Activated naive CD4-positive, alpha-beta T cell treated with anti-CD3 and anti-CD28 coated beads, Interleukin-2, amount 10 ng/mL, durations not matched to agents 7 days and 5 days (primary cell): ENCODE measurements around the gene CDRT4.

Experiments
- CTCF ChIA-PET: fragments of 350-600 bp; sonication (Branson Sonifier 250); formaldehyde crosslinking; loops from one replicate; lab custom pipeline; 2021; ENCODE audit warnings: antibody characterized with exemption; lab: Charles Lee
- DNase-seq: peaks from one replicate; pipeline ENCODE4 v3.0.0-alpha.2; 2020
- H3K27ac Mint-ChIP-seq: one replicate; pipeline ENCODE4 v1.8.0; 2021; ENCODE audit warnings: mild to moderate bottlenecking, moderate library complexity, mixed read lengths
- H3K27me3 Mint-ChIP-seq: one replicate; pipeline ENCODE4 v1.8.0; 2021; ENCODE audit warnings: mild to moderate bottlenecking, mixed read lengths
- H3K36me3 Mint-ChIP-seq: one replicate; pipeline ENCODE4 v1.8.0; 2021; ENCODE audit warnings: mixed read lengths
- H3K4me1 Mint-ChIP-seq: one replicate; pipeline ENCODE4 v1.8.0; 2021; ENCODE audit warnings: mixed read lengths
- H3K4me3 Mint-ChIP-seq: one replicate; pipeline ENCODE4 v1.8.0; 2021; ENCODE audit warnings: mild to moderate bottlenecking, moderate library complexity, mixed read lengths
- H3K9me3 Mint-ChIP-seq: one replicate; pipeline ENCODE4 v1.8.0; 2021; ENCODE audit warnings: mixed read lengths

The CDRT4 gene

DNA sequence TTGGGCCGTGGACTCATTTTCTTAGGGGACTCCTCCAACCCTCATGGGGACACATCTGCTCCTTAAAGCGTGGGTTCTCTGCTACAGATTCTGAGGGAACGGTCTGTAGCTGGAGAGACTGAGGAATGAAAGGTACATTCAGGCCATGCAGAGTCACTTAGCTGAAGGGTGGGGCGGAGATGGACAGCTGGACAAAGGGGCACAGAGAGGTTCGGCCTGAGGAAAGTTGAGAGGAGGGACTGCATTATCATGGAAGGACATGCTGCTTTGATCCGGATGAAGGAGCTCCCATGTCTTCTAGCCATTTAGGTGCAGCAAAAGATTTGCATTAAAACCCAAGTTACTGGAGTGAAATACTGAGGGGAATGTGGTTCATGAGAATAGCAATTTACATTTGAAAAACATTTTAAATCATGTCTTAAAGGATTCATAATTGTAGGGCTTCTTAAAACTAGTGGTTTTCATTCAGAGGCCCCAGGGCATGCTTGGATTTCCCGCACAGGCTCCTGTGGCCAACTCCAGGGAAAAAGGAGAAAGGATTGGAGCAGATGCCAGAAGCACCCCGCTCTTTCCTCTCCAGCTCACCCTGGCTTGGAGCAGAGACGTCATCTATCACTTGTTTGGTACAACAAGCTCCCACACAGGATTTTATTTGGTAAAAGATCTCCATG lies 54.2 kb downstream of the CDRT4 start:
- no peaks in the 10 kb centered on the region for H3K9me3 Mint-ChIP-seq
- H3K4me3 Mint-ChIP-seq, result no peak overlapping the region
- peaks cover 3% of the 10 kb centered on the region for H3K4me1 Mint-ChIP-seq
- CTCF ChIA-PET, result no interaction called here
- no peaks in the 10 kb centered on the region for H3K36me3 Mint-ChIP-seq
- peaks cover 11% of the 10 kb centered on the region for H3K27me3 Mint-ChIP-seq
- no peak for DNase-seq
- H3K27ac Mint-ChIP-seq, result no peak overlapping the region

DNA sequence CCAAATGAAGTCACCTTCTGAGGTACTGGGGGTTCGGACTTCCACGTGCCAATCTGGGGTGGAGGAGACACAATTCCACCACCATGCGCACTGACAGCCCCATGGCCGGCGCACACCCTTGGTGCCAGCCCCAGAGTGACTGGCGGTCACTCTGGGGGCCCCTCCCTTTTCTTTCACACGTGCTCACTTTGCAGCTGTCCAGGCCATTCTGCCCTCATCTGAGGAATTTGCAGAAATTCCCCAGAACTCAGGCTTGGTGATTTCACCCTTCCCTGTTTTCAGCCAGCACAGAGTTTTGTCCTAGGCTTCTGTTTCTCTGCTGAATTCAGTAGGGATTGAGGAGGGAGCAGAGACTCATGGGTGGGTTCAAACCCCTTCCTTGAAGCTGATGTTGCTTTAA lies 54.8 kb downstream of the CDRT4 start:
- Mint-ChIP-seq H3K9me3 (no peaks in the 10 kb centered on the region), H3K4me3 (no peak overlapping the region), H3K4me1 (peaks cover 3% of the 10 kb centered on the region), H3K36me3 (no peaks in the 10 kb centered on the region), H3K27ac (no peak overlapping the region), H3K27me3 (peaks cover 11% of the 10 kb centered on the region)
- CTCF ChIA-PET, result no interaction called here
- no peak for DNase-seq

DNA sequence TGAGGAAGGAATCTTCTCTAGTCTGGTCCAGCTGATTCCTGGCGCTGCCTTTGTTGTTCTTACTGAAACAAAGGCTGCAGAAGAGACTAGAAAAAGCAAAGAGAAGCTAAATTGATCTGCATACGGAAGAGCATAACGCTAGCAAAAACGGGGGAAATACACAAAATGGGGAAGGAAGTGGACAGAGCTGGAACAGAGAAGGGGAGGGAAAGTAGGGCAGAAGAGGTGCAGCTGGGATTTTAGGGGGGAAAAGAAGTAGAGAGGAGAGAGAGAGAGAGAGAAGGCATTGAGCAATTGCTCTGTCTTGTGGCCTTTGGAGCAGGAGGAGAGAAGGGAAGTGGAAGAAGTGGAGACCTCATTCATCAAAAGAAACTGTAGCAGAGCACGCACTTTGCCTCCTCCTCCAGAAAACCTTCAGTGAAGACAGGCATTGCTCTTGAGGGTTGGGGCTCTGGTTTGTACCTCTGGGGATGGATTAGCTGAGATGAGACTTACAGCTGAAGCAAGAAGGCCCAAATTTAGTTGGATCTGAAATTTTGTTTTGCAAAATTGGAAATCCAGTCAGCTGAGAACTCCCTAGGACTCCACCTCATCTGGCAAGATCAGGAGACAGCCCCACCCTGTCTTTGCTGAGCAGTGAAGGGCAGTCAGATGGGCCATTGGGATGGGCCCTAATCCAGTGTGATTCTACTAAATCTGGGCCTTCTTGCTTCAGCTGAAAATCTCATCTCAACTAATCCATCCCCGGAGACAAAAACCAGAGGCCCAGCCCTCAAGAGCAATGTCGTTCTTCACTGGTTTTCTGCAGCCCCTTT lies 55.8 kb downstream of the CDRT4 start:
- CTCF ChIA-PET, result no interaction called here
- Mint-ChIP-seq H3K4me1 (peaks cover 3% of the 10 kb centered on the region), H3K9me3 (no peaks in the 10 kb centered on the region), H3K27me3 (peaks cover 11% of the 10 kb centered on the region), H3K36me3 (no peaks in the 10 kb centered on the region), H3K4me3 (no peak overlapping the region), H3K27ac (no peak overlapping the region)
- no peak for DNase-seq

DNA sequence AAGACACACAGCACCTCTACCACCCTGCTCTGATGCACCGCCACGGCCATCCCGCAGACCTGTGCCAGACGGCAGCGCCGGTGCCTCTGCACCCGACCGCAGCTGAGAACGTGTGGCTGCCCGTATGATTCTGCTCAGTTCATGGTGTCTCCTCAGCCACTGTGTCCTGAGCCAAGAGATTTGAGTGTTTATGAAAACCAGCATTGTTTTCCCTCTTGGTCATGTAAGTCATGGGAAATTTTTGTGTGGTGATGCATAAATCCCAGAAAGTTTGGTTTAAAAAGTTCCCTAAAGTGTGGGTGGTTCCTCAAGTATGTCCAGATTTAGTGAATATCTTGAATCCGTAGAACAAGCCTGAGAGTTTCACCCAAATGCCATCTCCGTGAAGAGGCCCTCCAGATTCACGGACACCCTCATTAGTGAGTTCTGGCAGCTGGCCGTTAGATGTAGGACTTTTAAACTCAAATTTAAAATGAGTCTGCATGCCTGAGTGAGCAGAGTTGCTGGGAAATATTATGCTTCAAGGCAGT lies 57.6 kb downstream of the CDRT4 start:
- Mint-ChIP-seq H3K36me3 (no peaks in the 10 kb centered on the region), H3K27me3 (peaks cover 11% of the 10 kb centered on the region), H3K4me1 (peaks cover 3% of the 10 kb centered on the region), H3K4me3 (no peak overlapping the region), H3K27ac (no peak overlapping the region), H3K9me3 (no peaks in the 10 kb centered on the region)
- CTCF ChIA-PET, result no interaction called here
- DNase-seq, result no peak

DNA sequence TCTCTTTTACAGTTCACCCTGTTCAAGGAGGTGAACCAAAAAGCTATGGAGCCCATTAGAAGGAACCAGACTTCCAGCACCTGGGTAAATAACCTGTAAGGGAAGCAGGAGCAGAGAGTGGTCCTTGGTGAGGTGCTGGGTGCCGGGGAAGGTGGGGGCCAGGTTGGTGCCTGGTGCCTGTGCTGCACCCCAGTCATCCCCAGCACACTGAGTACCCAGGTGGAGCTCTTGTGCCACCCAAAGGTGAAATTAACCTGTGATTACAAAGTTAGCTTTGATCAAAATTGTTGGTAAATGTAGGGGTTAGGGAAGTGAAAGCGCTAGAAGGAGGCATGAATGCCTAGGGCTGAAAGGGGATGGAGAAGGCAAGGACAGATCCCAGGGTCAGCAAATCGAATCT lies 58.6 kb downstream of the CDRT4 start:
- Mint-ChIP-seq H3K9me3 (no peaks in the 10 kb centered on the region), H3K27me3 (peaks cover 15% of the 10 kb centered on the region), H3K4me1 (peaks cover 3% of the 10 kb centered on the region), H3K4me3 (no peak overlapping the region), H3K27ac (no peak overlapping the region), H3K36me3 (no peaks in the 10 kb centered on the region)
- CTCF ChIA-PET, result no interaction called here
- DNase-seq, result no peak

DNA sequence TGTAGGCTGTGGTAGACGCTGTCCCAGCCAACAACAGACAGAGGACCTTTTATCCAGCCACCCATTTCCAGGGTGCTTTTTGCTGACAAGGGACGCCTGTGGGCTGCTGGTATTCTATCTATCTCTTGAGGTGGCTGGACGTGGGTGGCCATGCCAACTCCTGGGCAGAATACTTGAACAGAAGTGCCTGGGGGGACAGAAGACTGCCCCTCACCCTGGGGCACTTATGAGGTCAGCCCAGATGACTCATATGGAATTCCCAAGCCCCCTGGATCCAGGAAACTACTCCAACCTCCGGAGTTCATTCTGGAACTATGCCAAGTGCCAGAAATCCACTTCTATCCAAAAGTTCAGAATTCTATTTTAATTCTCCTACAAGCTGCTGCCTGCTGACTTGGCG lies 61.3 kb downstream of the CDRT4 start:
- no peaks in the 10 kb centered on the region for H3K9me3 Mint-ChIP-seq
- DNase-seq, result no peak
- CTCF ChIA-PET, result no interaction called here
- no peak overlapping the region for H3K4me3 Mint-ChIP-seq
- peaks cover 4% of the 10 kb centered on the region for H3K27me3 Mint-ChIP-seq
- no peak overlapping the region for H3K27ac Mint-ChIP-seq
- no peaks in the 10 kb centered on the region for H3K36me3 Mint-ChIP-seq
- H3K4me1 Mint-ChIP-seq, result no peaks in the 10 kb centered on the region

DNA sequence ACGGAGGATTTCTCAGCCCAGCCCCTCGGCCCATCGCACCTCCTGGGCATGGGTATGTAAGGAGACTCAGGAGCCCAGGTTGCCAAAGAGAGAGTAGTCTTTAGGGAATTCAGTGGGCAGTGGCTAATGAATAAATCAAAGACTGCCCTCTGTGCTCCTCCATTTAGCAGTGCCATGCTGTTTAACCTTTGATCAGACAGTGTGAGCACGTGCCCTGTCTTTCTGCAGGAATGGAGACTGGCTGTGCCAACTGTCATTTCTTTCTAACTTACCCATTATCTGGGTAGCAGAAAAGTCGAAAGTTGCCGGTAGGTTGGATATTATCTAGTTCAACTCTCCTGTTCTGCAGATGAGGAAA lies 62.4 kb downstream of the CDRT4 start:
- H3K4me1 Mint-ChIP-seq, result no peaks in the 10 kb centered on the region
- H3K9me3 Mint-ChIP-seq, result no peaks in the 10 kb centered on the region
- CTCF ChIA-PET, result no interaction called here
- no peak overlapping the region for H3K27ac Mint-ChIP-seq
- no peak overlapping the region for H3K4me3 Mint-ChIP-seq
- DNase-seq, result no peak
- H3K27me3 Mint-ChIP-seq, result peaks cover 4% of the 10 kb centered on the region
- no peaks in the 10 kb centered on the region for H3K36me3 Mint-ChIP-seq

DNA sequence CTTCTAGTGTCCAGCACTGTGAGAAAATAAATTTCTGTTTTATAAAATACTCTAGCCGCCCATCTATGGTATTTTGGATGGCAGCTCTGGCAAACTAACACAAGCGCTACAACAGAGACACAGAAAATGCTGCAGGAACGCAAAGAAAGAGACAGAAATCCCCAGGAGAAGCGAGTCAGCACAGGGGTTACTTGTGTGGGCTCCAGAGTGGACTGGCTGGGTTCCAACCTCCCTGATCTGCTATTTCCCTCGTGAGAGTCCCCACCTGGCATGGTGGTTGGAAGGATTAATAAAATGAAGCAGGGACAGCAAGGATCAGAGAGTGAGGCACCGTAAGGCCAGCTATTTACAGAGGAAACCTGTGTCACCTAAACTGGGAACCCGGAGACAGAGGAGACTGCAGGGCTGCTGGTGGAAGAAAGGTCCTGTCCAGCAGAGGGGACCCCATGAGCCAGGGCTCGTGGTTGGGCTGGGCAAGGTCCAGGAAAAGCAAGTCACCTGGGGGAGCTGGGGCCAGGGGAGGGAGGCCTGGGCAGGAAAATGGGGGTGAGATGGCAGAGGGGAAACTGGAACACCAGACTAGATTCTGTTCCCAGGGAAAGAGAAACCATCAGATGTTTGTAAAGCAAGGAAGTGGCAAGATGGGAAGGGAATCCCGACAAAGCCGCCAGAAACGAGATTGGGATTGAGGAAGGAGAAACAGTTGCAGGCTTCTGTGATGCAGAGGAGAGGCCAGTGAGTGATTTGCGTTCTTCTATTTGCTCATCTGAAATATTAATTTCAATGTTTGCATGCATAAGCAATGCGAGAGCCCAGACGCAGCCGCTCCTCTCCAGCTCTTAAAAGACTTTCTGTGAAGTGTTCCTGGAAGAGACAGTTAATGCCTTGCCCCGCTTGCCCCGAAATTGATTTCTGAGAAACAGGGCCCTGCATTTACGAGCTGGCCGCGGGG lies 63.0 kb downstream of the CDRT4 start:
- CTCF ChIA-PET, result no interaction called here
- no peak overlapping the region for H3K27ac Mint-ChIP-seq

DNA sequence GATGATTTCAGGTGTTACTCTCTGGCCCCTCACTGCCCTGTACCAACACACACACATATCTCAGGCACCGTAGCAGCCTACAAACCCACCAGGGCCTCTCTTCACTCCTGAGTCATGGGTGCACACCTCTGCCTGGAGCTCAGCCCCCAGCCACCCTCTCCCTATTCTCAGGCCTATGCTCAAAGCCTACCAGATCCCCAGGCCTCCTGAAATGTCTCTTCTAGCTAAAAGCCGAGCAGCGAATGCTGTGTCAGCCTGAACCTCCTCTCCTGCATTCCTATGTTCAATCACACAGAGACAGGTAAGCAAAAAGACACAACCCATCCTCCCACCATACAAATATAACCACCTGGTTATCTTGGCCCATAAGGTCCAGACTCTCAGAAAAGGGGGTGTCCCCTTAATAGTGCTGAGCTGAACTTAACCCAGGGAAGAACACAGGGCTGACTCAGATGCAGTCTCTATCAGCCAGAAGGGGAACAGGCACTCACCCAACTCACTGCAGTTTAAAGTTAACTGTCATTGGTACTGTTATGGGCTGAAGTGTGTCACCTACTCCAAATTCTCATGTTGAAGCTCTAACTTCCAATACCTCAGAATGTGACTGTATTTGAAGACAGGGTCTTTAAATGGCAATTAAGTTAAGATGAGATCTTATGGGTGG lies 64.0 kb downstream of the CDRT4 start:
- H3K9me3 Mint-ChIP-seq, result no peaks in the 10 kb centered on the region
- no peaks in the 10 kb centered on the region for H3K4me1 Mint-ChIP-seq
- DNase-seq, result no peak
- H3K27ac Mint-ChIP-seq, result no peak overlapping the region
- peaks cover 14% of the 10 kb centered on the region for H3K27me3 Mint-ChIP-seq
- CTCF ChIA-PET, result interaction anchor here (1.0 kb wide), 1 partner anchor 15 kb away, joined by 3 read pairs; no protein-coding TSS in a partner anchor
- no peaks in the 10 kb centered on the region for H3K36me3 Mint-ChIP-seq
- no peak overlapping the region for H3K4me3 Mint-ChIP-seq

More for the DNA sequence above, 63.0 kb downstream of the CDRT4 start:
- Mint-ChIP-seq H3K27me3 (peaks cover 9% of the 10 kb centered on the region), H3K36me3 (no peaks in the 10 kb centered on the region), H3K4me3 (no peak overlapping the region), H3K4me1 (no peaks in the 10 kb centered on the region), H3K9me3 (no peaks in the 10 kb centered on the region)
- DNase-seq, result no peak

DNA sequence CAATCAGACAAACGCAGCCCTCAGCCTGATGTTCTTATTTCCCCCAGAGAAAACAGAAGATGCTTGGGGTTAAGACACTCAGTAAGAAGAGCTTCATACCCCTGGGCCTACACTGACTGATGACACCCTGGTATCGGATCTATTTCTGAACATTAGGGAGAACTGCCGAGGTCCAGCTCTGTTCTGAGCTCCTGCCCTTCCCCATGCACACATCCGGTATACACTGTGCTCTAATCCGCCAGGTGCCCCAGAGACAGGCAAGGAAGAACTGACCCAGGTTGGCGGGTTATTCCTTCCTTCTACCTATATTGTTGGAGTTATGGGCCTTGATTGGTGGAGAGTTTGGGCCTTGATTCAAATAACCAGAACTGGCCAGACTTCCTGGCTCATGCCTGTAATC lies 68.0 kb downstream of the CDRT4 start:
- peaks cover 13% of the 10 kb centered on the region for H3K27me3 Mint-ChIP-seq
- CTCF ChIA-PET, result no interaction called here
- H3K4me1 Mint-ChIP-seq, result no peaks in the 10 kb centered on the region
- no peaks in the 10 kb centered on the region for H3K36me3 Mint-ChIP-seq
- H3K9me3 Mint-ChIP-seq, result no peaks in the 10 kb centered on the region
- no peak overlapping the region for H3K4me3 Mint-ChIP-seq
- DNase-seq, result no peak
- no peak overlapping the region for H3K27ac Mint-ChIP-seq

DNA sequence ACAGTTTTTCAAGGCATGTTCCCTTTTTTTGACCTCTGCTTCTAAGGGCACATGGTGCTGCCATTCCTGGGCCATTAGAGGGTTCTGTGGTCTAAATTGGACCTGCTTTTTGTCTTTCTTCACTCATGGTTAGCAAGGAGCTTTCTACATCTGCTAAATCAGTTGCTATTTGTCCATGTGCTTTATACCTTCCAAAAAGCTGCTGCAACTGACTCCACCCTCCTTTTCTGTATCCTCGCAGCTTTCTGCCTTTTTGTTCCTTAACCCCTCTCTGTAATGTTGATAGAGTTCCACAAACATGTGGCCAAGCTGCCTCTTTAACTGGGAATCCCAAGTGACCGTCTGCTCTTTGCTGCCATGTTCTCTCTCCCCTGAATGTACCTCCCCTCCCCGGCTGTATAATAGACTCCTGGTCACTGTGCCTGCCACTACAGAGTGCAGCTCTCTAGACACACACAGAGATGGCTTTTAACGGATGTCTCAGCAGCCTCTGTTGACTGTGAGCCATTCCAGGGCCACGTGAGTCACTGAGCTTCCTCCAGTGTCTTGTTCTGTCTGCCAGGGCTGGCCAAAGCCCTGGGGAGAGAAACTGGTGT lies 68.6 kb downstream of the CDRT4 start:
- CTCF ChIA-PET, result no interaction called here
- H3K27ac Mint-ChIP-seq, result no peak overlapping the region
- H3K9me3 Mint-ChIP-seq, result no peaks in the 10 kb centered on the region
- peaks cover 10% of the 10 kb centered on the region for H3K27me3 Mint-ChIP-seq
- H3K4me3 Mint-ChIP-seq, result no peak overlapping the region
- H3K36me3 Mint-ChIP-seq, result no peaks in the 10 kb centered on the region
- H3K4me1 Mint-ChIP-seq, result no peaks in the 10 kb centered on the region
- DNase-seq, result no peak

DNA sequence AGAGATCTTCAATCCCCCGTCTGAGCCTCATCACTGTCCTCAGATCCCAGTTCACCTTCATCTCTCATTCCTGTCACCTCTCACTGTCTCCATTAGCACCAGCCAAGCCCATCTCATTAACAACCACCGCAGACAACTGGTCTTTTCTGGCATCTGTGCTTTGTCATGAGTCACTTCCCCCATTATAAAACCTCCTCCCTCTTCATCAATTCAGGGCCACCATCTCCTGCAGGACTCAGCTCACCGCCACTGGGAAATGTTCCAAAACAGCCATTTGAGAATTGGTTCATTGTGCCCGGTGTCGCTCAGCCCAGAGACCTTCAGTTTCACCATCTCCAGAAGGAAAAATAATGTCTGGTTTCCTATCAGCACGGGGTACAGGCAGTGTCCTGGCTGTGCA lies 69.1 kb downstream of the CDRT4 start:
- Mint-ChIP-seq H3K27ac (no peak overlapping the region), H3K4me1 (no peaks in the 10 kb centered on the region), H3K27me3 (peaks cover 10% of the 10 kb centered on the region), H3K9me3 (no peaks in the 10 kb centered on the region), H3K4me3 (no peak overlapping the region), H3K36me3 (no peaks in the 10 kb centered on the region)
- CTCF ChIA-PET, result no interaction called here
- DNase-seq, result no peak

DNA sequence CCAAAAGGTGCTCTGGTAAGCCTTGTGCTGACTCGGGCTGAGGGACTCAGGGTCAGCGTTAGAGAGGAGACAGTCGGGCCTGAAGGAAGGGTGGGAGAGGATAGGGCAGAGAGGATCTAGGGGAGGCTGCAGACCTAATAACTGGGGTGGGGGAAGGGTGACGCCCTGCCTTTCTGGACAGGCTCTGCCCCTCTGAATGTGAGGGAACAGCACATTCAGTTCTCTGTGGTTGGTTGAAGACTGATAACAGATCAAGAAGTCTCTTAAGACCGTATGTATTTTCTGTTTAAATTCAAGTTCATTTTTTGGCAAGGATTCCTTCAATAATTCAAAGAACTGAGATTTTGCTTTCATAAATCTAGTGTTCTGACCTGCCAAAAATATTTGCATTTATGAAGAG lies 69.8 kb downstream of the CDRT4 start:
- peaks cover 10% of the 10 kb centered on the region for H3K27me3 Mint-ChIP-seq
- H3K27ac Mint-ChIP-seq, result no peak overlapping the region
- H3K4me1 Mint-ChIP-seq, result no peaks in the 10 kb centered on the region
- H3K4me3 Mint-ChIP-seq, result no peak overlapping the region
- CTCF ChIA-PET, result no interaction called here
- no peaks in the 10 kb centered on the region for H3K36me3 Mint-ChIP-seq
- H3K9me3 Mint-ChIP-seq, result no peaks in the 10 kb centered on the region
- DNase-seq, result no peak
